Measurements from ENCODE around the gene CHD1.
"Not testable (repeated sequence)": the region's sequence is repeated elsewhere in the genome, so short reads cannot be mapped to it uniquely, and the experiment has no call there.

Gene CHD1

GRCh38 chr5:98961665-98962344 is 33.0 kb upstream of the CHD1 start:
- Histone ChIP-seq H3K4me3 (ENCODE audit: low read depth, low read length) (no peak overlapping the region), H2AFZ (ENCODE audit: low read length, unreplicated experiment) (no peak overlapping the region), H3K27me3 (ENCODE audit: insufficient read depth, low read length) (no peaks in the 10 kb centered on the region), H3K4me1 (ENCODE audit: control insufficient read depth, insufficient read depth, low read length, unreplicated experiment) (no peaks in the 10 kb centered on the region), H3K36me3 (ENCODE audit: insufficient read depth, low read length) (no peaks in the 10 kb centered on the region), H3K79me2 (ENCODE audit: control insufficient read depth, insufficient read depth, low read length, unreplicated experiment) (no peaks in the 10 kb centered on the region), H3K27ac (ENCODE audit: low read depth, low read length) (no peak overlapping the region)

GRCh38 chr5:98957307-98957706 is 28.5 kb upstream of the CHD1 start:
- H3K4me1 ChIP-seq (ENCODE audit: control insufficient read depth, insufficient read depth, low read length, unreplicated experiment): no peaks in the 10 kb centered on the region
- no peak overlapping the region for H3K27ac ChIP-seq (ENCODE audit: low read depth, low read length)
- H2AFZ ChIP-seq (ENCODE audit: low read length, unreplicated experiment): no peak overlapping the region
- H3K27me3 ChIP-seq (ENCODE audit: insufficient read depth, low read length): no peaks in the 10 kb centered on the region
- H3K36me3 ChIP-seq (ENCODE audit: insufficient read depth, low read length): no peaks in the 10 kb centered on the region
- H3K4me3 ChIP-seq (ENCODE audit: low read depth, low read length): no peak overlapping the region
- no peaks in the 10 kb centered on the region for H3K79me2 ChIP-seq (ENCODE audit: control insufficient read depth, insufficient read depth, low read length, unreplicated experiment)

- not testable (repeated sequence) for H3K27ac ChIP-seq (ENCODE audit: low read depth, low read length)
Observed at GRCh38 chr5:98955888-98956287, 27.1 kb upstream of the CHD1 start.

GRCh38 chr5:98955471-98955870 is 26.7 kb upstream of the CHD1 start:
- not testable (repeated sequence) for H3K4me3 ChIP-seq (ENCODE audit: low read depth, low read length); H3K36me3 ChIP-seq (ENCODE audit: insufficient read depth, low read length); H3K79me2 ChIP-seq (ENCODE audit: control insufficient read depth, insufficient read depth, low read length, unreplicated experiment); H3K27ac ChIP-seq (ENCODE audit: low read depth, low read length); H3K27me3 ChIP-seq (ENCODE audit: insufficient read depth, low read length); H3K4me1 ChIP-seq (ENCODE audit: control insufficient read depth, insufficient read depth, low read length, unreplicated experiment); H2AFZ ChIP-seq (ENCODE audit: low read length, unreplicated experiment)

More at GRCh38 chr5:98955888-98956287, 27.1 kb upstream of the CHD1 start:
- H2AFZ ChIP-seq (ENCODE audit: low read length, unreplicated experiment); H3K4me1 ChIP-seq (ENCODE audit: control insufficient read depth, insufficient read depth, low read length, unreplicated experiment); H3K36me3 ChIP-seq (ENCODE audit: insufficient read depth, low read length); H3K79me2 ChIP-seq (ENCODE audit: control insufficient read depth, insufficient read depth, low read length, unreplicated experiment); H3K27me3 ChIP-seq (ENCODE audit: insufficient read depth, low read length); H3K4me3 ChIP-seq (ENCODE audit: low read depth, low read length): not testable (repeated sequence)

GRCh38 chr5:98954392-98955028 is 25.7 kb upstream of the CHD1 start:
- Histone ChIP-seq H3K4me3 (ENCODE audit: low read depth, low read length) (no peak overlapping the region), H3K79me2 (ENCODE audit: control insufficient read depth, insufficient read depth, low read length, unreplicated experiment) (no peaks in the 10 kb centered on the region), H3K4me1 (ENCODE audit: control insufficient read depth, insufficient read depth, low read length, unreplicated experiment) (no peaks in the 10 kb centered on the region), H3K36me3 (ENCODE audit: insufficient read depth, low read length) (no peaks in the 10 kb centered on the region), H3K27me3 (ENCODE audit: insufficient read depth, low read length) (no peaks in the 10 kb centered on the region), H2AFZ (ENCODE audit: low read length, unreplicated experiment) (no peak overlapping the region), H3K27ac (ENCODE audit: low read depth, low read length) (no peak overlapping the region)

GRCh38 chr5:98942847-98943246 is 14.0 kb upstream of the CHD1 start:
- Histone ChIP-seq H3K79me2 (ENCODE audit: control insufficient read depth, insufficient read depth, low read length, unreplicated experiment) (peaks cover 4% of the 10 kb centered on the region), H2AFZ (ENCODE audit: low read length, unreplicated experiment) (no peak overlapping the region)

GRCh38 chr5:98941131-98941883 is 12.5 kb upstream of the CHD1 start:
- Histone ChIP-seq H3K36me3 (ENCODE audit: insufficient read depth, low read length) (no peaks in the 10 kb centered on the region), H3K27me3 (ENCODE audit: insufficient read depth, low read length) (no peaks in the 10 kb centered on the region), H2AFZ (ENCODE audit: low read length, unreplicated experiment) (no peak overlapping the region), H3K27ac (ENCODE audit: low read depth, low read length) (no peak overlapping the region), H3K79me2 (ENCODE audit: control insufficient read depth, insufficient read depth, low read length, unreplicated experiment) (peaks cover 7% of the 10 kb centered on the region), H3K4me3 (ENCODE audit: low read depth, low read length) (no peak overlapping the region), H3K4me1 (ENCODE audit: control insufficient read depth, insufficient read depth, low read length, unreplicated experiment) (peaks cover 36% of the 10 kb centered on the region)

More at GRCh38 chr5:98942847-98943246, 14.0 kb upstream of the CHD1 start:
- Histone ChIP-seq H3K4me3 (ENCODE audit: low read depth, low read length) (no peak overlapping the region), H3K27me3 (ENCODE audit: insufficient read depth, low read length) (no peaks in the 10 kb centered on the region), H3K4me1 (ENCODE audit: control insufficient read depth, insufficient read depth, low read length, unreplicated experiment) (peaks cover 36% of the 10 kb centered on the region), H3K36me3 (ENCODE audit: insufficient read depth, low read length) (no peaks in the 10 kb centered on the region), H3K27ac (ENCODE audit: low read depth, low read length) (no peak overlapping the region)

GRCh38 chr5:98940581-98940980 is 11.8 kb upstream of the CHD1 start:
- Histone ChIP-seq H3K4me1 (ENCODE audit: control insufficient read depth, insufficient read depth, low read length, unreplicated experiment) (peaks cover 36% of the 10 kb centered on the region), H3K79me2 (ENCODE audit: control insufficient read depth, insufficient read depth, low read length, unreplicated experiment) (peaks cover 8% of the 10 kb centered on the region), H3K36me3 (ENCODE audit: insufficient read depth, low read length) (no peaks in the 10 kb centered on the region), H3K4me3 (ENCODE audit: low read depth, low read length) (no peak overlapping the region), H2AFZ (ENCODE audit: low read length, unreplicated experiment) (no peak overlapping the region), H3K27me3 (ENCODE audit: insufficient read depth, low read length) (no peaks in the 10 kb centered on the region), H3K27ac (ENCODE audit: low read depth, low read length) (0 out of 2 replicates have a peak overlapping the region, but pooled peaks have one; percentile 5)

- Histone ChIP-seq H3K27ac (ENCODE audit: low read depth, low read length) (peak overlapping the region; percentile 27; the same call in 1 of the 2 replicates), H3K4me3 (ENCODE audit: low read depth, low read length) (no peak overlapping the region), H3K36me3 (ENCODE audit: insufficient read depth, low read length) (no peaks in the 10 kb centered on the region), H3K27me3 (ENCODE audit: insufficient read depth, low read length) (no peaks in the 10 kb centered on the region), H2AFZ (ENCODE audit: low read length, unreplicated experiment) (no peak overlapping the region), H3K79me2 (ENCODE audit: control insufficient read depth, insufficient read depth, low read length, unreplicated experiment) (peaks cover 19% of the 10 kb centered on the region), H3K4me1 (ENCODE audit: control insufficient read depth, insufficient read depth, low read length, unreplicated experiment) (peaks cover 36% of the 10 kb centered on the region)
Observed at GRCh38 chr5:98938464-98938863, 9.7 kb upstream of the CHD1 start.

- no peaks in the 10 kb centered on the region for H3K27me3 ChIP-seq (ENCODE audit: insufficient read depth, low read length)
- H3K4me1 ChIP-seq (ENCODE audit: control insufficient read depth, insufficient read depth, low read length, unreplicated experiment): peaks cover 25% of the 10 kb centered on the region
- peaks cover 25% of the 10 kb centered on the region for H3K79me2 ChIP-seq (ENCODE audit: control insufficient read depth, insufficient read depth, low read length, unreplicated experiment)
Observed at GRCh38 chr5:98936948-98937715, 8.3 kb upstream of the CHD1 start.

More at GRCh38 chr5:98936948-98937715, 8.3 kb upstream of the CHD1 start:
- no peaks in the 10 kb centered on the region for H3K36me3 ChIP-seq (ENCODE audit: insufficient read depth, low read length)
- no peak overlapping the region for H3K4me3 ChIP-seq (ENCODE audit: low read depth, low read length)
- no peak overlapping the region for H2AFZ ChIP-seq (ENCODE audit: low read length, unreplicated experiment)
- no peak overlapping the region for H3K27ac ChIP-seq (ENCODE audit: low read depth, low read length)
